IMR-90 (cell line): ENCODE measurements around the gene SHC4. TPM values are rescaled to one million over a fixed set of nuclear protein-coding genes. Genes with fewer than 3 reads are reported as not detected.

Experiments
- ATAC-seq: fragments of 200-7000 bp; cut with Tn5 transposase; 2 replicates; pipeline ENCODE4 v1.9.1; 2020; ENCODE audit warnings: low read depth, mild to moderate bottlenecking, moderate library complexity
- BruUV-seq: library from RNA; stranded (reverse); fragments of 400-500 nt; replicated peaks from 2 replicates; lab custom pipeline; 2021; lab: Mats Ljungman, UMichigan
- CTCF ChIA-PET: fragments of 300-600 bp; formaldehyde crosslinking; extraction: SDS; loops from one replicate; lab custom pipeline; 2021; ENCODE audit warnings: antibody characterized with exemption; lab: Yijun Ruan, JAX
- POLR2A ChIA-PET: fragments of 300-600 bp; sonication (Branson Sonifier 250); formaldehyde crosslinking; loops from one replicate; lab custom pipeline; 2022; ENCODE audit warnings: antibody characterized with exemption; ENCODE audit not compliant: unreplicated experiment; lab: Charles Lee
- DNase-seq: peaks from one replicate; pipeline ENCODE4 v3.0.0; 2013
- H2AFZ ChIP-seq: replicated peaks from 2 replicates; pipeline ENCODE3; 2013; ENCODE audit warnings: low read length, mild to moderate bottlenecking; ENCODE audit not compliant: poor library complexity
- H2AK5ac ChIP-seq: 2 replicates; pipeline ENCODE4 v1.6.1; 2013; ENCODE audit warnings: low read depth, low read length, inconsistent platforms
- H2AK9ac ChIP-seq: replicated peaks from 2 replicates; pipeline ENCODE3; 2013; ENCODE audit warnings: mild to moderate bottlenecking, low read depth, low read length, moderate library complexity; ENCODE audit not compliant: poor library complexity
- H2BK120ac ChIP-seq: 2 replicates; pipeline ENCODE4 v1.6.1; 2013; ENCODE audit warnings: low read depth, low read length, inconsistent platforms
- H2BK15ac ChIP-seq: 3 replicates; pipeline ENCODE4 v1.6.1; 2013; ENCODE audit warnings: low read depth, low read length, inconsistent platforms
- H2BK20ac ChIP-seq: 2 replicates; pipeline ENCODE4 v1.6.1; 2013; ENCODE audit warnings: low read depth, mild to moderate bottlenecking, inconsistent platforms, low read length, moderate library complexity
- H2BK5ac ChIP-seq: 2 replicates; pipeline ENCODE4 v1.6.1; 2013; ENCODE audit warnings: mild to moderate bottlenecking, low read depth, low read length, inconsistent platforms; ENCODE audit not compliant: poor library complexity, severe bottlenecking
- H3K14ac ChIP-seq: replicated peaks from 2 replicates; pipeline ENCODE4 v1.6.1; 2013; ENCODE audit warnings: low read depth, low read length, inconsistent platforms
- H3K18ac ChIP-seq: 2 replicates; pipeline ENCODE4 v1.6.1; 2013; ENCODE audit warnings: low read depth, low read length, control low read depth
- H3K23ac ChIP-seq: 2 replicates; pipeline ENCODE4 v1.6.1; 2013; ENCODE audit warnings: low read depth, low read length, inconsistent platforms
- H3K27ac ChIP-seq: 2 replicates; pipeline ENCODE4 v1.5.1; 2013; ENCODE audit warnings: mild to moderate bottlenecking, control low read depth, low read length; ENCODE audit not compliant: insufficient read depth
- H3K27me3 ChIP-seq: 2 replicates; pipeline ENCODE4 v1.6.1; 2013; ENCODE audit warnings: low read length; ENCODE audit not compliant: control insufficient read depth, insufficient read depth
- H3K36me3 ChIP-seq: 2 replicates; pipeline ENCODE4 v1.6.1; 2013; ENCODE audit warnings: low read length, mixed read lengths; ENCODE audit not compliant: control insufficient read depth, insufficient read depth
- H3K4ac ChIP-seq: 2 replicates; pipeline ENCODE4 v1.6.1; 2013; ENCODE audit warnings: low read depth, low read length, inconsistent platforms
- H3K4me1 ChIP-seq: 2 replicates; pipeline ENCODE4 v1.6.1; 2013; ENCODE audit warnings: low read length, mixed read lengths; ENCODE audit not compliant: control insufficient read depth, insufficient read depth
- H3K4me2 ChIP-seq: 2 replicates; pipeline ENCODE4 v1.6.1; 2013; ENCODE audit warnings: low read depth, mild to moderate bottlenecking, control low read depth, low read length, moderate library complexity
- H3K4me3 ChIP-seq: 2 replicates; pipeline ENCODE4 v1.5.1; 2013; ENCODE audit warnings: low read depth, mild to moderate bottlenecking, control low read depth, low read length, moderate library complexity; ENCODE audit not compliant: insufficient read depth
- H3K56ac ChIP-seq: 2 replicates; pipeline ENCODE4 v1.6.1; 2013; ENCODE audit warnings: low read length, inconsistent platforms; ENCODE audit not compliant: insufficient read depth; ENCODE audit errors: extremely low read depth
- H3K79me1 ChIP-seq, 2 experiments: 2 replicates each; pipeline ENCODE4 v1.6.1; 2013; ENCODE audit warnings: low read length in 2 of 2, inconsistent platforms in 1 of 2, low read depth in 1 of 2
- H3K9ac ChIP-seq: 2 replicates; pipeline ENCODE4 v1.6.1; 2013; ENCODE audit warnings: low read depth, low read length, control low read depth
- H3K9me1 ChIP-seq: 2 replicates; pipeline ENCODE4 v1.6.1; 2013; ENCODE audit warnings: low read length, inconsistent platforms; ENCODE audit not compliant: insufficient read depth
- H3K9me3 ChIP-seq: 2 replicates; pipeline ENCODE4 v1.6.1; 2013; ENCODE audit warnings: low read length; ENCODE audit not compliant: control insufficient read depth, insufficient read depth
- H4K20me1 ChIP-seq: 2 replicates; pipeline ENCODE4 v1.6.1; 2013; ENCODE audit warnings: low read length, inconsistent platforms; ENCODE audit not compliant: insufficient read depth
- H4K5ac ChIP-seq: 2 replicates; pipeline ENCODE4 v1.6.1; 2013; ENCODE audit warnings: mild to moderate bottlenecking, low read depth, low read length, control low read depth
- H4K8ac ChIP-seq, 2 experiments: 2 replicates each; pipeline ENCODE4 v1.6.1; 2013; ENCODE audit warnings: low read depth in 2 of 2, low read length in 2 of 2, control low read depth in 1 of 2, inconsistent platforms in 1 of 2
- H4K91ac ChIP-seq: 2 replicates; pipeline ENCODE4 v1.6.1; 2013; ENCODE audit warnings: low read depth, low read length, inconsistent platforms; ENCODE audit not compliant: insufficient read depth
- CHD1 ChIP-seq: IDR thresholded peaks from 2 replicates; pipeline ENCODE4 v1.6.1; 2012; ENCODE audit warnings: low read depth, low read length, improper control_type of control experiment
- MAZ ChIP-seq: IDR thresholded peaks from 2 replicates; pipeline ENCODE4 v1.6.1; 2012; ENCODE audit warnings: low read depth, mild to moderate bottlenecking, low read length, improper control_type of control experiment, moderate library complexity, borderline replicate concordance
- NFE2L2 ChIP-seq: fragments of 150-350 bp; IDR thresholded peaks from 2 replicates; pipeline ENCODE4 v1.6.1; 2016; ENCODE audit warnings: low read depth, mild to moderate bottlenecking, low read length
- RAD21 ChIP-seq: IDR thresholded peaks from 2 replicates; pipeline ENCODE4 v1.6.1; 2012; ENCODE audit warnings: low read length, improper control_type of control experiment
- WGBS, 2 experiments: methylation state at CpG; one replicate each; pipeline versions ENCODE4 v1.1.5 to v1.1.7; 2013; ENCODE audit warnings: missing lambda C conversion rate in 2 of 2; ENCODE audit not compliant: insufficient read length in 1 of 2; ENCODE audit errors: extremely low coverage in 2 of 2; 5-methylcytosine and 5-hydroxymethylcytosine counted together
- dilution Hi-C: fragments of 300-500 bp; cut with HindIII; formaldehyde crosslinking; loops from one replicate; pipeline ENCODE4 v1.14.3; 2018; ENCODE audit warnings: low sequenced_read_pairs; ENCODE audit not compliant: unreplicated experiment
- in situ Hi-C: fragments of 300-500 bp; cut with MboI; formaldehyde crosslinking; loops from 3 replicates; pipeline ENCODE4 v1.14.3; 2019; ENCODE audit warnings: low sequenced_read_pairs, inconsistent platforms, mixed read lengths
- intact Hi-C: fragments of 100-400 bp; cut with micrococcal nuclease; formaldehyde crosslinking; loops from 2 replicates; pipeline ENCODE4 v1.10.0; 2022
- polyA plus RNA-seq, 3 experiments: library from polyadenylated mRNA; depleted of rRNA; stranded (reverse); fragments of >200 nt; gene quantifications; 2 replicates each; pipeline ENCODE4 v1.2.3, GENCODE V29; 2012; ENCODE audit warnings: low replicate concordance in 1 of 3
- total RNA-seq: library from RNA; depleted of rRNA; stranded (reverse); fragments of >200 nt; gene quantifications from 2 replicates; pipeline ENCODE4 v1.2.3, GENCODE V29; 2012
- TF ChIP-seq, protein P1 (sequence below): fragments of 150-350 bp; IDR thresholded peaks from 2 replicates; pipeline ENCODE4 v1.6.1; 2017; ENCODE audit warnings: mild to moderate bottlenecking, antibody characterized with exemption, low read length, low read depth
- TF ChIP-seq, protein P2 (sequence below): fragments of 150-350 bp; IDR thresholded peaks from 2 replicates; pipeline ENCODE4 v1.6.1; 2016; ENCODE audit warnings: low read depth, mild to moderate bottlenecking, low read length, moderate library complexity, borderline replicate concordance
- TF ChIP-seq, protein P3 (sequence below): conservative IDR thresholded peaks from 2 replicates; pipeline ENCODE4 v1.5.1; 2012; ENCODE audit warnings: mild to moderate bottlenecking, low read depth, low read length, improper control_type of control experiment

SHC4 gene
- total and polyA plus RNA-seq, 2 of the 4 experiments (the other 2 are of a cell fraction), result 0.91 to 2.7 TPM

DNA sequence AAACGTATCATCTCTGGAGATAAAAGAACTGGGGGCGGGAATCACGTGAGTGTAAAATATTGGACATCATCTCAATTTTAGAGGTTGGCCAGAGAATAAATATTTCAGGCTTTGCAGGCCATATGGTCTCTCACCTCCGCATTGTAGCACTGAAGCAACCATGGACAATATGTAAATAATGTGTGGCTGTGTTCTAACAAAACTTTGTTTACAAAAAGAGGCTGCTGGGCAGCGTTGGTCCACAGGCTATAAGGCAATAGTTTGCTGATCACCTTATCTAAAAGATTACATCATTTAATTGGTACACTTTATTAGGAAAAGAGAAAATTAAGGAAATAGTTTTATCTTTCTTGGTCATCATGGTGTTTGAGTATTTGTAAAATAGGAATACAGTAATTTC is 22.5 kb upstream of the SHC4 start:
- no TSS peak for BruUV-seq
- in situ Hi-C loops, result no loop called here
- H3K4me3 ChIP-seq, result no peak overlapping the region

More for the DNA sequence above, 22.5 kb upstream of the SHC4 start:
- Histone ChIP-seq H4K91ac (no peak overlapping the region), H3K14ac (no peak overlapping the region), H3K9me3 (no peaks in the 10 kb centered on the region), H2BK20ac (no peak overlapping the region), H4K20me1 (no peaks in the 10 kb centered on the region), H2BK15ac (no peak overlapping the region), H3K56ac (no peak overlapping the region), H3K27me3 (no peaks in the 10 kb centered on the region), H3K36me3 (peaks cover 11% of the 10 kb centered on the region), H4K8ac (no peak overlapping the region), H2BK120ac (no peak overlapping the region), H2AFZ (no peak overlapping the region), H3K23ac (no peak overlapping the region), H3K79me1 (peaks cover 3% of the 10 kb centered on the region in 2 experiments; a peak in 2 of 4 replicates), H2AK5ac (no peak overlapping the region), H3K27ac (no peak overlapping the region), H2AK9ac (no peak overlapping the region), H4K5ac (no peak overlapping the region), H2BK5ac (no peak overlapping the region), H3K18ac (no peak overlapping the region), H3K4ac (no peak overlapping the region), H3K4me2 (no peak overlapping the region), H3K4me1 (peaks cover 5% of the 10 kb centered on the region), H3K9me1 (no peaks in the 10 kb centered on the region), H3K9ac (no peak overlapping the region)
- no CpG with 5 or more reads among the region's 5 CpGs for WGBS, 2 experiments
- DNase-seq, result no peak
- ChIA-PET CTCF (no interaction called here), POLR2A (no interaction called here)
- dilution Hi-C loops (no loop called here), intact Hi-C loops (no loop called here)
- ATAC-seq, result no peak
- TF ChIP-seq RAD21 (no peak), CHD1 (no peak), MAZ (no peak), NFE2L2 (no peak)
- TF ChIP-seq, protein P1, sequence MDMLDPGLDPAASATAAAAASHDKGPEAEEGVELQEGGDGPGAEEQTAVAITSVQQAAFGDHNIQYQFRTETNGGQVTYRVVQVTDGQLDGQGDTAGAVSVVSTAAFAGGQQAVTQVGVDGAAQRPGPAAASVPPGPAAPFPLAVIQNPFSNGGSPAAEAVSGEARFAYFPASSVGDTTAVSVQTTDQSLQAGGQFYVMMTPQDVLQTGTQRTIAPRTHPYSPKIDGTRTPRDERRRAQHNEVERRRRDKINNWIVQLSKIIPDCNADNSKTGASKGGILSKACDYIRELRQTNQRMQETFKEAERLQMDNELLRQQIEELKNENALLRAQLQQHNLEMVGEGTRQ, result no peak
- TF ChIP-seq, protein P2, sequence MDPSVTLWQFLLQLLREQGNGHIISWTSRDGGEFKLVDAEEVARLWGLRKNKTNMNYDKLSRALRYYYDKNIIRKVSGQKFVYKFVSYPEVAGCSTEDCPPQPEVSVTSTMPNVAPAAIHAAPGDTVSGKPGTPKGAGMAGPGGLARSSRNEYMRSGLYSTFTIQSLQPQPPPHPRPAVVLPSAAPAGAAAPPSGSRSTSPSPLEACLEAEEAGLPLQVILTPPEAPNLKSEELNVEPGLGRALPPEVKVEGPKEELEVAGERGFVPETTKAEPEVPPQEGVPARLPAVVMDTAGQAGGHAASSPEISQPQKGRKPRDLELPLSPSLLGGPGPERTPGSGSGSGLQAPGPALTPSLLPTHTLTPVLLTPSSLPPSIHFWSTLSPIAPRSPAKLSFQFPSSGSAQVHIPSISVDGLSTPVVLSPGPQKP, result no peak
- TF ChIP-seq, protein P3, sequence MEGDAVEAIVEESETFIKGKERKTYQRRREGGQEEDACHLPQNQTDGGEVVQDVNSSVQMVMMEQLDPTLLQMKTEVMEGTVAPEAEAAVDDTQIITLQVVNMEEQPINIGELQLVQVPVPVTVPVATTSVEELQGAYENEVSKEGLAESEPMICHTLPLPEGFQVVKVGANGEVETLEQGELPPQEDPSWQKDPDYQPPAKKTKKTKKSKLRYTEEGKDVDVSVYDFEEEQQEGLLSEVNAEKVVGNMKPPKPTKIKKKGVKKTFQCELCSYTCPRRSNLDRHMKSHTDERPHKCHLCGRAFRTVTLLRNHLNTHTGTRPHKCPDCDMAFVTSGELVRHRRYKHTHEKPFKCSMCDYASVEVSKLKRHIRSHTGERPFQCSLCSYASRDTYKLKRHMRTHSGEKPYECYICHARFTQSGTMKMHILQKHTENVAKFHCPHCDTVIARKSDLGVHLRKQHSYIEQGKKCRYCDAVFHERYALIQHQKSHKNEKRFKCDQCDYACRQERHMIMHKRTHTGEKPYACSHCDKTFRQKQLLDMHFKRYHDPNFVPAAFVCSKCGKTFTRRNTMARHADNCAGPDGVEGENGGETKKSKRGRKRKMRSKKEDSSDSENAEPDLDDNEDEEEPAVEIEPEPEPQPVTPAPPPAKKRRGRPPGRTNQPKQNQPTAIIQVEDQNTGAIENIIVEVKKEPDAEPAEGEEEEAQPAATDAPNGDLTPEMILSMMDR, result no peak
